Activated naive CD4-positive, alpha-beta T cell treated with anti-CD3 and anti-CD28 coated beads for 36 hours (primary cell): ENCODE measurements around the gene PTPRU. TPM values are rescaled to one million over a fixed set of nuclear protein-coding genes. Genes with fewer than 3 reads are reported as not detected.

Source experiments
- CTCF ChIA-PET: fragments of 350-600 bp; sonication (Branson Sonifier 250); formaldehyde crosslinking; loops from one replicate; lab custom pipeline; 2021; ENCODE audit warnings: antibody characterized with exemption; lab: Charles Lee
- DNase-seq: peaks from one replicate; pipeline ENCODE4 v3.0.0-alpha.2; 2020
- H3K27ac Mint-ChIP-seq: one replicate; pipeline ENCODE4 v1.8.0; 2021; ENCODE audit warnings: mild to moderate bottlenecking, mixed read lengths
- H3K27me3 Mint-ChIP-seq: one replicate; pipeline ENCODE4 v1.8.0; 2021; ENCODE audit warnings: low read depth, mixed read lengths
- H3K36me3 Mint-ChIP-seq: one replicate; pipeline ENCODE4 v1.8.0; 2021; ENCODE audit warnings: low read depth, mixed read lengths
- H3K4me1 Mint-ChIP-seq: one replicate; pipeline ENCODE4 v1.8.0; 2021; ENCODE audit warnings: low read depth, mixed read lengths
- H3K4me3 Mint-ChIP-seq: one replicate; pipeline ENCODE4 v1.8.0; 2021; ENCODE audit warnings: mild to moderate bottlenecking, moderate library complexity, mixed read lengths
- H3K9me3 Mint-ChIP-seq: one replicate; pipeline ENCODE4 v1.8.0; 2021; ENCODE audit warnings: mixed read lengths
- intact Hi-C: fragments of 100-400 bp; cut with micrococcal nuclease; formaldehyde crosslinking; loops from one replicate; pipeline ENCODE4 v1.15.1; 2023
- total RNA-seq, 2 experiments: library from RNA; stranded (reverse); gene quantifications; one replicate each; pipeline ENCODE4 v1.2.3, GENCODE V29; 2021

Gene PTPRU
- total RNA-seq, 2 experiments from 2014 or later, result 0.15 to 0.38 TPM

DNA sequence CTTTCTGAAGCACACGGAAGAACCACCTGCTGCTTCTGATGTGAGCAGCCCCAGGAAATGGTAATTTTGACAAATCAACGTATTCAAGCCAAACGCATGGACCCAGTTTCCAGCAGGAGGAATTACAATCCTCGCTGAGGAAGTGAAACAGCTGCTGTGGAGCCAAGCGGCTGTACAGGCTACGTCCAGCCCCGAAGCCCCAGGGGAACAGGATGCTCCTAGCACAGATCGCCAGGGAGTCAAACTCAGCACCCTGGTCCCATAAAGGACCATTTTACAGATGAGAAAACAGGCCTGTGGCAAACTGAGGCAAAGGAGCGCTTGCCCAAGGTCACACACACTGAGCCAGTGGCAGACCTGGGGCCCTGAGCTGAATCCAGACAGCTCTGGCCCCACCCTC, 108.0 kb downstream of the PTPRU start:
- Mint-ChIP-seq H3K36me3 (no peaks in the 10 kb centered on the region), H3K27me3 (peaks cover 15% of the 10 kb centered on the region), H3K9me3 (no peaks in the 10 kb centered on the region), H3K4me3 (no peak overlapping the region), H3K4me1 (no peaks in the 10 kb centered on the region), H3K27ac (no peak overlapping the region)
- no peak for DNase-seq
- CTCF ChIA-PET, result no interaction called here
- intact Hi-C loops, result loop anchor here (10.0 kb wide), 1 partner anchor 110 kb away; the partner anchor contains the start of genes MECR and PTPRU

DNA sequence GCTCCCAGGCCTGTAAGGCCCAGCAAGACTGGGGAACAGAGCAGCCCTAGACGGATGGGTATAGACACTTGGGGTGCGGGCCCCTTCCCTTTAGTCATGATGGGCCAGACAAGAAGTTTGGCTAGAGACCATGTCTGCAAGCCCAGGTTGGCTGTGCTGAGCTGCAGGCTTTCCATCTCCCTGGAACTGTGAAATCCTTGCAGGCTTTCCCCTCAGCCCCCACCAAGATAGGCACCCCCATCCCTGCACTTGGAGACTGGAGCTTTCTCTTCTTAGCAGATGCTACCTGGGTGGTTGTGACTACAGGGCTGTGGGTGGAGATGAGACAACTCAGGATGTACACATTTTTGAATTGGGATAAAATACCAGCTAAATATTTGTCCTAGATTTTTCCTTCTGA, 110.3 kb downstream of the PTPRU start:
- intact Hi-C loops, result loop anchor here (10.0 kb wide), 1 partner anchor 112 kb away; the partner anchor contains the start of genes MECR and PTPRU
- DNase-seq, result no peak
- Mint-ChIP-seq H3K27me3 (peaks cover 15% of the 10 kb centered on the region), H3K36me3 (no peaks in the 10 kb centered on the region), H3K27ac (no peak overlapping the region), H3K4me3 (no peak overlapping the region), H3K4me1 (no peaks in the 10 kb centered on the region), H3K9me3 (no peaks in the 10 kb centered on the region)
- CTCF ChIA-PET, result interaction anchor here (0.6 kb wide), 1 partner anchor 1834 kb away, joined by 3 read pairs; no protein-coding TSS in a partner anchor

DNA sequence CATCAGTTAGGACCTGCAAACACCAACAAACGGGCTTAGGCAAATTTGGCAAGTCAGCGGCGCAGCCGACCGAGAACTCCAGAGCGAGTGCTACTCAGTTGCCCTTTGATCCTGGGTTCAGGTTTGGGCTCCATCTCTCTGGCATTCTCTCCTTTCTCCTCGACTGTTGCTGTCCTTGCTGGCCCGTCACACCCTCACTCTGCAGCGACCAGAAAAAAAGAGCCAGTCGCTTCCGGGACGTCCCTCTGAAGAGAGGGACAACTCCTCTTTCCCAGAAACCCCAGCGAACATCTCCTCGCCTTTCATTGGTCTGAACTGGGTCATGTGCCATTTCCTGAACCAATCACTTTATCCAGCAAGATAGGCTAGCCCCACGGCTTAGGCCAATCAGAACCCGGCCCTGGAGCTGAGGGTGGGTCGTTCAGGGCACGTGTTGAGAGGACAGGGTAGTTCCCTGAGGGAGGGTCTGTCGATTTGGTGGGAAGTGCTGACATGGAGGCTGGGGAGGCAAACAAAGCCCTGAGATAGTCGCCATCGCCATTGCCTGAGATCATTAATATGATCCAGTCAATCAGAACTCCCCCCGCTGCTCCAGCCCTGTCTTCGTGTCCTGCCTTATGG, 113.7 kb downstream of the PTPRU start:
- CTCF ChIA-PET, result no interaction called here
- H3K4me3 Mint-ChIP-seq, result no peak overlapping the region
- H3K4me1 Mint-ChIP-seq, result no peaks in the 10 kb centered on the region
- intact Hi-C loops, result loop anchor here (10.0 kb wide), 1 partner anchor 115 kb away; the partner anchor contains the start of genes MECR and PTPRU
- no peaks in the 10 kb centered on the region for H3K36me3 Mint-ChIP-seq
- H3K27me3 Mint-ChIP-seq, result peaks cover 13% of the 10 kb centered on the region
- DNase-seq, result no peak
- H3K9me3 Mint-ChIP-seq, result no peaks in the 10 kb centered on the region
- H3K27ac Mint-ChIP-seq, result no peak overlapping the region

DNA sequence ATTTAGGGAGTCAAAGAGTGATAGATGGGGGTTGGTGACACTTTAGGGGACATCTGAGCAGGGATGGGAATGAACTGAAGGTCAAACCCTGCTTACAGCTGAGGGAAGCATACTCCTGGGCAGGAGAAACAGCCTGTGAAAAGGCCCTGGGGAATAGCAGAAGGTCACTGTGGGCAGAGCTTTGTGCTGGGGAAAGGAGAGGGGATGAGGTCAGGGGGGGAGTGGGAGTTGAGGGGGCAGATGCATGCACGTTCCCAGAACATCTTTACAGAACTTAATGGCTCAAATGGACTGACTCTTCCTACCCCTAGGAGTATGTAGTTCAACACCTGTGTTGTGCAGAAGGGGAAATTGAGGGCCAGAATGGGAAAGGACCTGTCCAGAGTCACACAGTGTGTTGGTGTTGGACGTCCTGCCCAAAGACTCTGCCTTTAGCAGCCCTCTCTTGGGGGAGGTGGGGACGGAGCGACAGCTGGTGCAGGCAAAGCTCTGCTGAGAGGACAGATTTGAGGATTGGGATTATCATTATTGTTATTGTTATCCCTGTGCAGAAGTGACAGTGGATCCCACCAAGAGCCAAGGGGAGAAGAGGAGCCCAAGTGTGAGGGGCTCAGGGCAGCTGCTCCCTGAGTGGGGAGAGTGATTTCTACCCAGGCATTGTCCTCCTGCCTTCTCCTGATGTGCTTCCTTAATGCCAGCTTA, 116.5 kb downstream of the PTPRU start:
- CTCF ChIA-PET, result no interaction called here
- Mint-ChIP-seq H3K36me3 (no peaks in the 10 kb centered on the region), H3K4me1 (no peaks in the 10 kb centered on the region), H3K4me3 (no peak overlapping the region), H3K27me3 (peaks cover 12% of the 10 kb centered on the region), H3K27ac (no peak overlapping the region), H3K9me3 (no peaks in the 10 kb centered on the region)
- intact Hi-C loops, result no loop called here
- DNase-seq, result no peak

DNA sequence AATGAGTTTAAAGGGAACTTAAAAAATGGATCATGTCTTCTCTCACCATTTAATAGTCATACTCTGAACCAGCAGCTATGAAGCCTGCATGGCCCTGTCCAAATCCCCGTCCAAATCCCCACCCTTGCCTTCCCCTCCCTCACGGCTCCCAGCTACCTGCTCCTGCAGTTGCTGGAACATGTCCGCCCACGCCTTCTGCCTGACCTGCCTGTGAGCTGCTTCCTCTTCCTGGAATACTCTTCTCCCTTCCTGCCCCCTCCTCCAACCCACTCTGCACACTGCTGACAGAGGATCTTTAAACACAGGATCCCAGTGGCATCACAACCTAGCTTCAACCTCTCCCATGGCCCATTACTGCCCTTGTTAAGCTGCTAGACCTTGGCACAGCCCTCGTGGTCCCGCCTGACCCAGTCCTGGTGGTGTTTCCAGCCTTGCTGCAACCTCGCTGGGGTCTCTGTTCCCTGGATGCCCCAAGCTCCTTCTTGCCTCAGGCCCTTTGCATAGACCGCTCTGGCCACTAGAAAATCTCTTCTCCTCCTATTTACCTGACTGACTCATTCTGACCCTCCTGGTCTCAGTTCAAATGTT, 118.3 kb downstream of the PTPRU start:
- no peak overlapping the region for H3K4me3 Mint-ChIP-seq
- intact Hi-C loops, result no loop called here
- peaks cover 12% of the 10 kb centered on the region for H3K27me3 Mint-ChIP-seq
- no peak for DNase-seq
- CTCF ChIA-PET, result no interaction called here
- H3K36me3 Mint-ChIP-seq, result no peaks in the 10 kb centered on the region
- H3K9me3 Mint-ChIP-seq, result no peaks in the 10 kb centered on the region
- H3K4me1 Mint-ChIP-seq, result no peaks in the 10 kb centered on the region
- no peak overlapping the region for H3K27ac Mint-ChIP-seq

DNA sequence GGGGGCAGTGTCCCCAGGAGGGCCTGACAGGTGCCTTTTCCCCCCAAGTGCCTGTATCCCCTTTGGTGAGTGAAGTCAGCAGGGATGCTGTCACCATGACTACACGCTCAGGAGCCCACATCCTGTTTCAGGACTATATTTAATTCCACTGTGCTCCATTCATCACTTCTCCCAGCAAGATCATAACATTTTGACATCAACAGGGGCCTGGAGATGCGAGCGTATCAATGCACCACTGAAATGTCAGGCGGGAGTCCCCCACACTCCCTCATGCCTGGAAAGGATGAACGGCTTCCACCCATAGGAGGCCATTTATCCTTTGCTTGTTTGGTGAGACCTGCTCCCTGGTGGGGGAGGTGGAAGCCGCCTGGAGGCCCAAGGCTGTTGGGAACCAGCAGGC, 119.1 kb downstream of the PTPRU start:
- DNase-seq, result no peak
- Mint-ChIP-seq H3K36me3 (no peaks in the 10 kb centered on the region), H3K4me3 (no peak overlapping the region), H3K9me3 (no peaks in the 10 kb centered on the region), H3K27me3 (peaks cover 12% of the 10 kb centered on the region), H3K4me1 (no peaks in the 10 kb centered on the region), H3K27ac (no peak overlapping the region)
- CTCF ChIA-PET, result no interaction called here
- intact Hi-C loops, result no loop called here

DNA sequence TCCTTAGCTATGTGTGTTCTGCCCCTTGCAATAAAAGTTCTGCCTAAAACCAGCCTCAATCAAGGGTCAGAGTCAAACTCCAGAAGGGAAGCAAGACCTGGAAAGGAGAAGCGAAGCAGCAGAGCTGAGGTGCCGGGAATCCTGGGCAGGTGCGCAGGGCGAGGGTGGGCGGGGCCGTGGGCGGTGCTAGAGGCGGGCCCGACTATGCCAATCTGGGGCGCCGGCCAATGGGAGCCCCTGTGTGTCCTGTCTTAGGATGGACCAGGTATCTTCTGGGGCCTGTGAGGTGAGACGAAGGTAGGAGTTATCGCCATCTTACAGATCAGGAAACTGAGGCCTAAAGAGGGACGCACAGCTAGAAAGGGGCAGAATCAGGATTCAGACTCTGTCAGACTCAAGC, 120.3 kb downstream of the PTPRU start:
- CTCF ChIA-PET, result no interaction called here
- intact Hi-C loops, result no loop called here
- no peak for DNase-seq
- H3K36me3 Mint-ChIP-seq, result no peaks in the 10 kb centered on the region
- no peaks in the 10 kb centered on the region for H3K9me3 Mint-ChIP-seq
- no peak overlapping the region for H3K4me3 Mint-ChIP-seq
- H3K27me3 Mint-ChIP-seq, result peaks cover 17% of the 10 kb centered on the region
- H3K4me1 Mint-ChIP-seq, result no peaks in the 10 kb centered on the region
- H3K27ac Mint-ChIP-seq, result no peak overlapping the region

DNA sequence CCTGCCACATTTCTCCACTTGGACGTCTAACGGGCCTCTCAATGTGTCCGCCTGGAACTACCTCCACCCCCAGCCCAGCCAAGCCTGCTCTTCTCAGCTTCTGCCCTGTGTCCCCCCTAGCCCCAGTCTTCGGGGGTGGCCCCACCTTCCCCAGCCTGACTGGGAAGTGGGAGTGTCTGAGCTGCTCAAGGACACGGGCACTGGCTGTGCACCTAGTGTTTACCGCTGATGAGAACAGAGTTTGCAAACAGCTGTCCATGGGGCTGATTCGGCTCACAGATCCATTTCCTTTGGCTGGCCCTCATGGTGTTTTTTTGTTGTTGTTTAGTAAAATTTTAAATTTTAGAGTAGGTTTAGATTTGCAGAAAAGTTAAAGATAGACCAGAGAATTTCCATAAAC, 121.1 kb downstream of the PTPRU start:
- no peaks in the 10 kb centered on the region for H3K36me3 Mint-ChIP-seq
- no peaks in the 10 kb centered on the region for H3K9me3 Mint-ChIP-seq
- DNase-seq, result no peak
- no peak overlapping the region for H3K4me3 Mint-ChIP-seq
- no peak overlapping the region for H3K27ac Mint-ChIP-seq
- no peaks in the 10 kb centered on the region for H3K4me1 Mint-ChIP-seq
- intact Hi-C loops, result no loop called here
- CTCF ChIA-PET, result no interaction called here
- H3K27me3 Mint-ChIP-seq, result peaks cover 19% of the 10 kb centered on the region

DNA sequence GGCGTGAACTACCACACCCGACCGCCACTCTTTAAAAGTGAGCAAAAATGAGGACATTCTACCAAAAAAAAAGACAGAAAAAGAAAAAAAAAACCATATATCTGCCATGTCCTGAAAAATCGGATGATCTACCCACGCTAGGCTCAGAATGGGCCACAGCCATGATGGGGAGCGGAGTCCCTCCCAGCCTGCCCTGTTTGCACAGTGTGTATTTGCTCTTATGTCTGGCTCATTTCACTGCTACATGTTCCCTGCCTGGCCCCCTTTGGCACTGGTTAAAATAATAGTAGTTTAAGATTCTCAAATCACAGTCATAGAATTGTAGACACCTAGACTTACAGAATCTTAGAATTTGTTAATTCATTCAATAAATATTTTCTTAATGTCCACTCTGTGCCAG, 121.9 kb downstream of the PTPRU start:
- no peak overlapping the region for H3K27ac Mint-ChIP-seq
- H3K4me3 Mint-ChIP-seq, result no peak overlapping the region
- CTCF ChIA-PET, result no interaction called here
- intact Hi-C loops, result no loop called here
- H3K4me1 Mint-ChIP-seq, result no peaks in the 10 kb centered on the region
- H3K9me3 Mint-ChIP-seq, result no peaks in the 10 kb centered on the region
- DNase-seq, result no peak
- peaks cover 14% of the 10 kb centered on the region for H3K27me3 Mint-ChIP-seq
- no peaks in the 10 kb centered on the region for H3K36me3 Mint-ChIP-seq

DNA sequence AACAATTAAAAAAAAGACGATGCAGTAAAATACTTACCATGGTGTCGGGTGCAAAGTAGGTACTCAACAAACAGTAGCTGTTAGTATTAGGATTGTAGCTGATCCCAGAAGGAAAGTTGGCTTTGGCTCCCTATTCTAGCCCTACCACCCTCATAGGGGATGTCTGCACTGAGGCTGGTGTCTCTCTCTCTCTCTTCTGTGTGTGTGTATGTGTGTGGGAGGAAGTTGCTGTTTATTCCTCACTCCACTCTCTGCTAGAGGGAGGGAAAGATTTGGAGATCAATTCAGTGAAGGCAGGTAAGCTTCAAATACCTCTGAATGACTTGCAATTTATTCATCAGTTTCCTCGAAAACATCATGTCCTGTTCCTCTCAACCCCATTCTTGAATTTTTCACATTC, 124.4 kb downstream of the PTPRU start:
- H3K4me3 Mint-ChIP-seq, result no peak overlapping the region
- CTCF ChIA-PET, result no interaction called here
- H3K9me3 Mint-ChIP-seq, result no peaks in the 10 kb centered on the region
- no peak overlapping the region for H3K27ac Mint-ChIP-seq
- no peak for DNase-seq
- no peaks in the 10 kb centered on the region for H3K36me3 Mint-ChIP-seq
- H3K4me1 Mint-ChIP-seq, result no peaks in the 10 kb centered on the region
- intact Hi-C loops, result no loop called here
- H3K27me3 Mint-ChIP-seq, result peaks cover 19% of the 10 kb centered on the region

DNA sequence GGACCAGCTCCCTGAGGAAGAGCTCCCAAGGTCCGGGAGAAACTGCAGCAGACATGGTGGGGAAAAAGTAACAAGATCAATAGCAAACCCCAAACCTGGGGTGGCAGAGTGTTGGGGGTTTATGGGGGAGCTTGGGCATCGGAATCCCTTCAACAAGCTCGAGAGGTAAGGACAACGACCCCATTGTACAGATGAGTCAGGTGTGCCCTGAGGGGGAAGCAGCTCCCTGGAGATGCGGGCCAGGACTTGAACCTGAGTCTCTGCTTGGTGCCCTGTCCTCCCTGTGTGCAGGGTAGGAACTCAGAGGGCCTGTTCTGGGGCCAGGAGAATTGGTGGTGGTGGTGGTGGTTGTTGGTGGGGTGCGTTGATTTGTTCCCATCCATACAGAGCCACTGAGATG, 125.4 kb downstream of the PTPRU start:
- H3K9me3 Mint-ChIP-seq, result no peaks in the 10 kb centered on the region
- no peak overlapping the region for H3K4me3 Mint-ChIP-seq
- H3K27ac Mint-ChIP-seq, result no peak overlapping the region
- CTCF ChIA-PET, result no interaction called here
- intact Hi-C loops, result no loop called here
- peaks cover 16% of the 10 kb centered on the region for H3K27me3 Mint-ChIP-seq
- H3K36me3 Mint-ChIP-seq, result no peaks in the 10 kb centered on the region
- DNase-seq, result no peak
- no peaks in the 10 kb centered on the region for H3K4me1 Mint-ChIP-seq

DNA sequence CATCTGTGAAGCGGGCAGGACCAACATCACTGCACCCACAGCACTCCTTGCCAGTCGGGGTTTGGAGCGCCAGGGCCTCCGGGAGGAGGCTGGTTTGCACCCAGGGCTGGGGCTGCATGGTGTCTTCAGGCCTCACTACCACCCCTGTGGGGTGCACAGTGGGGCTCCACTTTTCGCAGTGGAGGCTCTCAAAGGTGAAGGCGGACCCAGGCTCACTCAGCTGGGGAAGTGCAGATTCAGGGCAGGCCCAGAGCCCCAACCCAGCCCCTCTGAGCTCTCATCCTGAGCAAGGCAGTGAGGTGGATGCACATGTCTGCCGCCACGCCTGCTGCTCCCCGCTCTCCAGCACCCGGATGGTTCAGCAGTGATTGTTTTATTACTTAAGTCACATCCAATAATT, 125.8 kb downstream of the PTPRU start:
- CTCF ChIA-PET, result no interaction called here
- Mint-ChIP-seq H3K4me1 (no peaks in the 10 kb centered on the region), H3K27ac (no peak overlapping the region), H3K27me3 (peaks cover 16% of the 10 kb centered on the region), H3K4me3 (no peak overlapping the region), H3K9me3 (no peaks in the 10 kb centered on the region), H3K36me3 (no peaks in the 10 kb centered on the region)
- intact Hi-C loops, result no loop called here
- DNase-seq, result no peak

DNA sequence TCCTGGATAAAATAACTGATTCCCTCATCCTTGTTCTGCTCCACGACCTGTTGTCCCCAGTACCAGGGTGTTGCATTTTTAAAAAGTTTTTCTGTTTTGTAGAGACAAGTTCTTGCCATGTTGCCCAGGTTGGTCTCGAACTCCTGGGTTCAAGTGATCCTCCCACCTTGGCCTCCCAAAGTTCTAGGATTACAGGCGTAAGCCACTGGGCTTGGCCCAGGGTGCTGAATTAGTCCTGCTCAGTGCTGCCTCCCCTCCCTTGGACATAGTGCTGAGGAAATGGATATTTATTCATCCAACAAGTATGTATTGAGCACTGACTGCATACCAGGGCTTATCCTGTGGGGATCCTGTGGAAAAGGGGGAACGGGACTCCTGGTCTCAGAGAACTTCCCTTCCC, 126.4 kb downstream of the PTPRU start:
- H3K4me3 Mint-ChIP-seq, result no peak overlapping the region
- H3K36me3 Mint-ChIP-seq, result no peaks in the 10 kb centered on the region
- H3K27me3 Mint-ChIP-seq, result peaks cover 16% of the 10 kb centered on the region
- H3K27ac Mint-ChIP-seq, result no peak overlapping the region
- CTCF ChIA-PET, result interaction anchor here (0.6 kb wide), 1 partner anchor 280 kb away, joined by 3 read pairs; no protein-coding TSS in a partner anchor
- intact Hi-C loops, result no loop called here
- no peaks in the 10 kb centered on the region for H3K4me1 Mint-ChIP-seq
- H3K9me3 Mint-ChIP-seq, result no peaks in the 10 kb centered on the region
- DNase-seq, result no peak
